Gastrocnemius medialis (tissue), 4 donors: ENCODE results near the gene KCTD15.

ENCODE experiments used
- CTCF ChIP-seq, 5 experiments: fragments of 450-650 bp in 3 of 5; fragments of 200-600 bp in 2 of 5; sonication (generic) in 2 of 5; IDR thresholded peaks in 4 of 5; conservative IDR thresholded peaks in 1 of 5; 1 replicate in 4 of 5; 2 replicates in 1 of 5; pipeline ENCODE4 v1.5.1; 2016 to 2019; ENCODE audit warnings: antibody characterized with exemption in 5 of 5, mild to moderate bottlenecking in 3 of 5, moderate library complexity in 3 of 5
- POLR2A ChIP-seq, 2 donors: fragments of 450-650 bp; IDR thresholded peaks; one replicate each; pipeline ENCODE4 v1.6.1; 2017; ENCODE audit warnings: antibody characterized with exemption in 2 of 2, mild to moderate bottlenecking in 2 of 2, moderate library complexity in 2 of 2

- TF ChIP-seq CTCF (IDR thresholded peaks at IDR 0.05 in 4 of 5, conservative IDR thresholded peaks at IDR 0.05 in 1 of 5) (no peak), POLR2A (IDR thresholded peaks at IDR 0.05) (no peak)
Measured at GRCh38 chr19:33798681-33799111, 2.0 kb downstream of the KCTD15 start.
